ENCODE results near the gene GNB1. TPM values are rescaled to one million over a fixed set of nuclear protein-coding genes. Genes with fewer than 3 reads are reported as not detected.
"Not testable (repeated sequence)": the region's sequence is repeated elsewhere in the genome, so short reads cannot be mapped to it uniquely, and the experiment has no call there.

GNB1 gene
- total and polyA plus RNA-seq, 8 donors = 49.6 to 195 (median 125) TPM

GRCh38 chr1:1889847-1890505, 911 bp downstream of the GNB1 start:
- peaks cover 0 to 12% (median 0%) of the 10 kb centered on the region in 3 donors for H3K27me3 ChIP-seq
- WGBS, 5 donors = 0 to 1% (median 0%) methylated on average over 7 to 88 of the region's 88 CpGs
- H3K36me3 ChIP-seq = peaks cover 0 to 2% (median under 1%) of the 10 kb centered on the region in 4 donors
- peaks cover 29 to 80% (median 69%) of the 10 kb centered on the region in 4 donors for H3K4me1 ChIP-seq
- DNase-seq = peak; percentile 62 to 71
- intact Hi-C loops (cut with DNase I; ENCODE audit: low total_unique reads) = no loop called here
- peak overlapping the region; percentile 77 to 94 (median 86) for H3K4me3 ChIP-seq
- no peaks in the 10 kb centered on the region for H3K9me3 ChIP-seq
- H3K27ac ChIP-seq = peak overlapping the region; percentile 87 to 100 (median 96)
- TF ChIP-seq EP300 (IDR thresholded peaks at IDR 0.05) = no peak
- no peak for TF ChIP-seq POLR2AphosphoS5 (IDR thresholded peaks at IDR 0.05)
- TF ChIP-seq POLR2A (IDR thresholded peaks at IDR 0.05) = no peak
- TF ChIP-seq CTCF (IDR thresholded peaks at IDR 0.05) = no peak

DNA sequence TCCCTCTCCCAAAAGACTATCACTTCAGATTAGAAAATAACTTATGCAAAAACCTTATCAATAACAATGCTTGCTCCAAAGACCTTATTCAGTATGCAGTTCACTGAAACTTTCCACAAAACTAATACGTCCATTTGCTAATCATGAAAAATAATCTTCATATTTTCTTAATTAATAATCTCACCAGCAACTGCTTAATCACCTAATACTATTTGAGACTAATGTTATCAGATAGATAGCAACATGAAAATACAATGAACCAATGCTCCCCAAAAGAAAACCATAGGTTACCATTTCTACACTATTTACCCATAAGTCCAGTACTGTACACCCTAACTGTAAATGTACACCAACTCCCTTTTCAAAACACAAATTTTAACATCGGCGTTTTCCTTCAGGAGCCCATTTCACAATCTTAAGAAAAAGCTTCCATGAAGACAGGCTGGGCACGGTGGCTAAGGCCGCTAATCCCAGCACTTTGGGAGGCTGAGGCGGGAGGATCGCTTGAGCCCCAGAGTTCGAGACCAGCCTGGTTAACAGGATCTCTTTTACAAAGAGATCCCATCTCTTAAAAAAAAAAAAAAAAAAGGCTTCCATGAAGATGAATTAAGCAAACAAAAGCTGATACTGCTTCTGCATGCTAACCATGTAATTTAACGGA, 1.7 kb downstream of the GNB1 start:
- DNase-seq = no peak
- peak overlapping the region; percentile 77 to 94 (median 86) for H3K4me3 ChIP-seq
- WGBS, 5 donors = 5 to 9% (median 6%) methylated on average over 9 of the region's 9 CpGs
- TF ChIP-seq POLR2A (IDR thresholded peaks at IDR 0.05) (no peak), CTCF (IDR thresholded peaks at IDR 0.05) (no peak), EP300 (IDR thresholded peaks at IDR 0.05) (no peak), POLR2AphosphoS5 (IDR thresholded peaks at IDR 0.05) (no peak)
- H3K4me1 ChIP-seq = peaks cover 31 to 80% (median 64%) of the 10 kb centered on the region in 4 donors
- no peaks in the 10 kb centered on the region for H3K9me3 ChIP-seq
- intact Hi-C loops (cut with DNase I; ENCODE audit: low total_unique reads) = no loop called here
- H3K27me3 ChIP-seq = peaks cover 0 to 4% (median 0%) of the 10 kb centered on the region in 3 donors
- peaks cover 0 to 9% (median 7%) of the 10 kb centered on the region in 4 donors for H3K36me3 ChIP-seq
- H3K27ac ChIP-seq = peak overlapping the region in 4 of 5 donors; percentile 87 to 100 (median 96)

DNA sequence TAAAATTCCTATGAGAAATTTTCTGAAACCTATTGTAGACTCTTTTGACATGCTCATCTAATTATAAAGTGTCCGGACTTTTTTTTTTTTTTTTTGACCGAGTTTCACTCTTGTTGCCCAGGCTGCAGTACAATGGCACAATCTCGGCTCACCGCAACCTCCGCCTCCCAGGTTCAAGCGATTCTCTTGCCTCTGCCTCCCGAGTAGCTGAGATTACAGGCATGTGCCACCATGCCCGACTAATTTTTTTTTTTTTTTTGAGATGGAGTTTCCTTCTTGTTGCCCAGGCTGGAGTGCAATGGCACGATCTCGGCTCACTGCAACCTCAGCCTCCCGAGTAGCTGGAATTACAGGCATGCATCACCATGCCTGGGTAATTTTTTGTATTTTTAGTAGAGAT, 7.0 kb downstream of the GNB1 start:
- peaks cover 49 to 94% (median 72%) of the 10 kb centered on the region in 4 donors for H3K4me1 ChIP-seq
- WGBS, 5 donors = 72 to 79% (median 76%) methylated on average over 11 of the region's 11 CpGs
- H3K27me3 ChIP-seq; H3K4me3 ChIP-seq; H3K9me3 ChIP-seq; DNase-seq; intact Hi-C loops (cut with DNase I; ENCODE audit: low total_unique reads): not testable (repeated sequence)
- H3K27ac ChIP-seq = peak overlapping the region in 2 of 5 donors; percentile 9 to 22
- H3K36me3 ChIP-seq = peaks cover 0 to 13% (median 9%) of the 10 kb centered on the region in 4 donors

GRCh38 chr1:1883092-1883873, 7.6 kb downstream of the GNB1 start:
- TF ChIP-seq EP300 (IDR thresholded peaks at IDR 0.05) = no peak
- no peak for TF ChIP-seq POLR2AphosphoS5 (IDR thresholded peaks at IDR 0.05)
- TF ChIP-seq POLR2A (IDR thresholded peaks at IDR 0.05) = no peak
- TF ChIP-seq CTCF (IDR thresholded peaks at IDR 0.05) = no peak
- H3K9me3 ChIP-seq = no peaks in the 10 kb centered on the region
- intact Hi-C loops (cut with DNase I; ENCODE audit: low total_unique reads) = no loop called here
- 34 to 49% (median 37%) methylated on average over 4 of the region's 4 CpGs for WGBS, 5 donors
- H3K36me3 ChIP-seq = peaks cover 0 to 13% (median 11%) of the 10 kb centered on the region in 4 donors
- H3K4me1 ChIP-seq = peaks cover 43 to 94% (median 69%) of the 10 kb centered on the region in 4 donors
- H3K4me3 ChIP-seq = no peak overlapping the region
- no peak for DNase-seq
- no peaks in the 10 kb centered on the region for H3K27me3 ChIP-seq
- peak overlapping the region in 2 of 5 donors; percentile 9 to 22 for H3K27ac ChIP-seq
